Calu3 (cell line): Measurements from ENCODE around the gene TFF1. TPM values are rescaled to one million over a fixed set of nuclear protein-coding genes. Genes with fewer than 3 reads are reported as not detected.

ENCODE experiments used
- BruUV-seq: library from RNA; stranded (reverse); fragments of 400-500 nt; replicated peaks from 2 replicates; lab custom pipeline; 2021; lab: Mats Ljungman, UMichigan
- CTCF ChIA-PET: fragments of 300-600 bp; sonication (Branson Sonifier 250); formaldehyde crosslinking; loops from one replicate; lab custom pipeline; 2022; ENCODE audit warnings: antibody characterized with exemption; lab: Charles Lee
- DNase-seq: peaks from one replicate; pipeline ENCODE4 v3.0.0; 2022
- H3K27ac Mint-ChIP-seq: one replicate; pipeline ENCODE4 v1.8.0; 2022; ENCODE audit warnings: mixed read lengths; ENCODE audit not compliant: unreplicated experiment
- H3K27me3 Mint-ChIP-seq: one replicate; pipeline ENCODE4 v1.8.0; 2022; ENCODE audit warnings: mixed read lengths; ENCODE audit not compliant: unreplicated experiment
- H3K36me3 Mint-ChIP-seq: one replicate; pipeline ENCODE4 v1.8.0; 2022; ENCODE audit warnings: mild to moderate bottlenecking, moderate library complexity, mixed read lengths; ENCODE audit not compliant: insufficient read depth, unreplicated experiment
- H3K4me1 Mint-ChIP-seq: one replicate; pipeline ENCODE4 v1.8.0; 2022; ENCODE audit warnings: mild to moderate bottlenecking, low read depth, mixed read lengths; ENCODE audit not compliant: unreplicated experiment
- H3K4me3 Mint-ChIP-seq: one replicate; pipeline ENCODE4 v1.8.0; 2022; ENCODE audit warnings: mild to moderate bottlenecking, low read depth, moderate library complexity, mixed read lengths; ENCODE audit not compliant: unreplicated experiment
- H3K9me3 Mint-ChIP-seq: one replicate; pipeline ENCODE4 v1.8.0; 2022; ENCODE audit warnings: low read depth, mixed read lengths; ENCODE audit not compliant: unreplicated experiment
- CTCF ChIP-seq: fragments of 200-600 bp; IDR thresholded peaks from one replicate; pipeline ENCODE4 v1.8.0; 2022; ENCODE audit warnings: antibody characterized with exemption; ENCODE audit not compliant: unreplicated experiment
- intact Hi-C: fragments of 100-400 bp; cut with micrococcal nuclease; formaldehyde crosslinking; loops from one replicate; pipeline ENCODE4 v1.10.0; 2022; ENCODE audit not compliant: unreplicated experiment
- total RNA-seq: library from RNA; stranded (reverse); gene quantifications from 2 replicates; pipeline ENCODE4 v1.2.3, GENCODE V29; 2022

TFF1 gene
- total RNA-seq, 1 experiment from 2014 or later, result not detected

GRCh38 chr21:42365770-42366169 lies 565 bp downstream of the TFF1 start:
- BruUV-seq, result no TSS peak
- intact Hi-C loops, result no loop called here
- Mint-ChIP-seq H3K4me1 (peaks cover 19% of the 10 kb centered on the region), H3K27ac (no peak overlapping the region), H3K4me3 (no peak overlapping the region), H3K27me3 (no peaks in the 10 kb centered on the region), H3K36me3 (no peaks in the 10 kb centered on the region), H3K9me3 (no peaks in the 10 kb centered on the region)
- no peak for DNase-seq
- no peak for TF ChIP-seq CTCF
- CTCF ChIA-PET, result no interaction called here

GRCh38 chr21:42364304-42364865 lies 1.9 kb downstream of the TFF1 start:
- DNase-seq, result no peak
- BruUV-seq, result no TSS peak
- CTCF ChIA-PET, result interaction anchor here (0.7 kb wide), 1 partner anchor 27 kb away, joined by 3 read pairs; no protein-coding TSS in a partner anchor
- peak overlapping the region; percentile 69 for H3K27ac Mint-ChIP-seq
- no peaks in the 10 kb centered on the region for H3K27me3 Mint-ChIP-seq
- no peaks in the 10 kb centered on the region for H3K9me3 Mint-ChIP-seq
- peaks cover 19% of the 10 kb centered on the region for H3K4me1 Mint-ChIP-seq
- intact Hi-C loops, result no loop called here
- TF ChIP-seq CTCF, result no peak
- no peaks in the 10 kb centered on the region for H3K36me3 Mint-ChIP-seq
- H3K4me3 Mint-ChIP-seq, result no peak overlapping the region

- H3K9me3 Mint-ChIP-seq, result peaks cover 2% of the 10 kb centered on the region
- H3K4me1 Mint-ChIP-seq, result peaks cover 22% of the 10 kb centered on the region
- no peaks in the 10 kb centered on the region for H3K27me3 Mint-ChIP-seq
- no peak overlapping the region for H3K4me3 Mint-ChIP-seq
- H3K27ac Mint-ChIP-seq, result no peak overlapping the region
- DNase-seq, result peak; percentile 6
- intact Hi-C loops, result no loop called here
- TF ChIP-seq CTCF, result no peak
- no peaks in the 10 kb centered on the region for H3K36me3 Mint-ChIP-seq
- no TSS peak for BruUV-seq
- CTCF ChIA-PET, result interaction anchor here (0.7 kb wide), 2 partner anchors 55 to 535 kb away, joined by 4 to 8 read pairs; no protein-coding TSS in a partner anchor
Observed at GRCh38 chr21:42363312-42363711, 3.0 kb downstream of the TFF1 start.

- DNase-seq, result no peak
- Mint-ChIP-seq H3K27me3 (no peaks in the 10 kb centered on the region), H3K27ac (no peak overlapping the region), H3K4me3 (no peak overlapping the region), H3K9me3 (peaks cover 2% of the 10 kb centered on the region), H3K4me1 (peaks cover 28% of the 10 kb centered on the region), H3K36me3 (no peaks in the 10 kb centered on the region)
- CTCF ChIA-PET, result interaction anchor here (0.7 to 0.8 kb wide), 2 partner anchors 32 to 536 kb away, joined by 3 to 8 read pairs; no protein-coding TSS in a partner anchor
- no TSS peak for BruUV-seq
- no peak for TF ChIP-seq CTCF
- intact Hi-C loops, result no loop called here
Observed at GRCh38 chr21:42362700-42363099, 3.6 kb downstream of the TFF1 start.
